Suppressor macrophage treated with lipopolysaccharide for 1 hour (primary cell): ENCODE results near the gene C16orf54.
"Not testable (repeated sequence)": the region's sequence is repeated elsewhere in the genome, so short reads cannot be mapped to it uniquely, and the experiment has no call there.

Experiments
- DNase-seq, 3 donors: peaks; one replicate each; pipeline ENCODE4 v3.0.0-alpha.2; 2020 to 2022

Gene C16orf54, protein sequence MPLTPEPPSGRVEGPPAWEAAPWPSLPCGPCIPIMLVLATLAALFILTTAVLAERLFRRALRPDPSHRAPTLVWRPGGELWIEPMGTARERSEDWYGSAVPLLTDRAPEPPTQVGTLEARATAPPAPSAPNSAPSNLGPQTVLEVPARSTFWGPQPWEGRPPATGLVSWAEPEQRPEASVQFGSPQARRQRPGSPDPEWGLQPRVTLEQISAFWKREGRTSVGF

DNA sequence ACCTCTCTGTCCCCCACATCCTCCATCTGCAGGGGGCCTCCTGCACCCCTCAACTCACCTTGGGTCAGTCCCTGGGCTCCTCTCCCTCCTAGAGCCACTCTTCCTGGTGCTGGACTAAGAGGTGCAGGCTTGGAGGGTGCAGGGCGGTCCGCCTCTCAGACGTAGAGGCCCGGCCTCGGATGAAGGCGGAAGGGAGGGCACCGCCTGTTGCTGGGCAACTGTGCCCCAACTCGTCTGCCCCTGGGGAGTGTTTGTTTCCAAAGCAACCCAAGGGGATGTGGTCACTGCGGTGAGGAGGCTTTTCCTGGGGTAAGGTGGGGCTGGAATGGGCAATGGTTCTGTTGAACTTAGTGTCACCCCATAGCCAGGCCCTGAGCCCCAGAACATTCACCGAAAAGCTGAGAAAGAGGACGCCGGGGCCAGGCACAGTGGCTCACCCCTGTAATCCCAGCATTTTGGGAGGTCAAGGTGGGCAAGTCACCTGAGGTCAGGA is at the start of gene C16orf54:
Gene C16orf54 (minus strand): TSS at position 138 of the 493 bp plus-strand sequence. CDS start 1,039 bp downstream, outside the sequence.
- DNase-seq, result peak; percentile 75 to 84 (median 80)

DNA sequence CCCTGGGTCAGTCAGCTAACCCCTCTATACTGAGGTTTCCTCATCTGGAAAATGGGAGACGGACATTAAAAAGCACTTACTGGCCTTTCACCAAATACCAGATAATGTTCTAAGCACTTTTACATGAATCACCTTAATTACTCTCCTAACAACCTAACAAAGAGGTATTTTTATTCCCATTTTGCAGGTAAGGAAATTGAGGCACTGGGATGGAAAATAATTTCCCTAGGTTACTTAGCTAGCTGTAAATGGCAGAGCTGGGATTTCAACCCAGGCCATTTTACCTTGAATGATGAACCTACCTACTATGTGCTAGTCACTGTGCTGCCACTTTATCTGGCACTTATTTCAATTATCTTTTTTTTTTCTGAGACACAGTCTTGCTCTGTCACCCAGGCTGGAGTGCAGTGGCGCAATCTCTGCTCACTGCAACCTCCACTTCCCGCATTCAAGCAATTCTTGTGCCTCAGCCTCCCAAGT is 48.5 kb upstream of the C16orf54 start:
- DNase-seq, result no peak

DNA sequence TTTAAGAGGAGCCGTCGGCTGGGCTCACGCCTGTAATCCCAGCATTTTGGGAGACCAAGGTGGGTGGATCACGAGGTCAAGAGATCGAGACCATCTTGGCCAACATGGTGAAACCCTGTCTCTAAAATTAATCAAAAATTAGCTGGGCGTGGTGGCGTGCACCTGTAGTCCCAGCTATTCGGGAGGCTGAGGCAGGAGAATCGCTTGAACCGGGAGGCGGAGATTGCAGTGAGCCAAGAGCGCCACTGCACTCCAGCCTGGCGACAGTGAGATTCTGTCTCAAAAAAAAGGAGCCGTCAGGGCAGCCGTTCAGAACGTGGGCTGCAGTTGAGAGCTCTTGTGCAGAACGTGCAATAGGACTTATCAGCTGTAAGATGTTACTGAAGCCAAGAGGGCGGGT is 47.4 kb upstream of the C16orf54 start:
- DNase-seq, result not testable (repeated sequence)

DNA sequence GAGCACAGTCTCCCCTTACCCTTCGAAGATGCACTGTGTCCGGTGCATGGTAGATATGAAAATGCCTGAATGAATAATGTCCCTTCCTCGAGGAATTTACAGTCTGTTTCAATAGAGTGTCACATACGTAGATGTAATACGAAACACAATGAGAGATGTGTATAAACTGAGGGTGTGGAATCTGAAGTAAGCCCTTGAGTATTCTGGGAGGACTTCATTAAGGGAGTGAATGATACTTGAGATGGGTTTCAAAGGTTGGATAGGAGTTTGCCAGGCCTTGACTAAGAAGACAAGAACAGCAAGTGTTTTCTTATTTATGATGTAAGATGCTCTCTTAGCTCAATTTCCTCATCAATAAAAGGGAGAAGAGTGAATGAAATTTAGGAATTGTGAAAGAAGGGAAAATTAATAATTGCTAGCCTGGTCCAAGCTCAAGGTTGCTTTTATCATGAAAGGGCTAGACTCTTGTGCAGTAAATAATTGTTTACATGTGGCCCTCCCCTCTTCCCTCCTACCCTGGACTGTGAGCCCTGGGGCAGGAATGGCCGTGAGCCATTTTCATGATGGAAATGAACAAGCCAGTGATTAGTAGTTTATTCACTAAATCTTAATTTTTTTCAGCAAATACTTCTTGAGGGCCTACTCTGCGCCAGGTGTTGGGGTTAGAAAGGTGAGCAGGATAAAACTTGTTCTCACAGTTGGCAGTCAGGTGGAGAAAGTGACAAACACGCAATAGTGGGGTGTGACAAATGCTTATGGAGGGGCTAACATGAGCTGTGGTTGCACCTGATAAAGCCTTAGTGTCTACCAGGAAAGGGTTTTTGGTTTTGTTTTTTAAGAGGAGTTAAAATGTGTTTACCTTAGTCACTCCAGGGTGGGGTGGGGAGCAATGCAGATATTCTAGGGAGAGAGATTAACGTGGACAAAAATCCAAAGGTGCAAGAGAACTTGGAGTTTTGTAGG is 46.3 kb upstream of the C16orf54 start:
- DNase-seq, result no peak

DNA sequence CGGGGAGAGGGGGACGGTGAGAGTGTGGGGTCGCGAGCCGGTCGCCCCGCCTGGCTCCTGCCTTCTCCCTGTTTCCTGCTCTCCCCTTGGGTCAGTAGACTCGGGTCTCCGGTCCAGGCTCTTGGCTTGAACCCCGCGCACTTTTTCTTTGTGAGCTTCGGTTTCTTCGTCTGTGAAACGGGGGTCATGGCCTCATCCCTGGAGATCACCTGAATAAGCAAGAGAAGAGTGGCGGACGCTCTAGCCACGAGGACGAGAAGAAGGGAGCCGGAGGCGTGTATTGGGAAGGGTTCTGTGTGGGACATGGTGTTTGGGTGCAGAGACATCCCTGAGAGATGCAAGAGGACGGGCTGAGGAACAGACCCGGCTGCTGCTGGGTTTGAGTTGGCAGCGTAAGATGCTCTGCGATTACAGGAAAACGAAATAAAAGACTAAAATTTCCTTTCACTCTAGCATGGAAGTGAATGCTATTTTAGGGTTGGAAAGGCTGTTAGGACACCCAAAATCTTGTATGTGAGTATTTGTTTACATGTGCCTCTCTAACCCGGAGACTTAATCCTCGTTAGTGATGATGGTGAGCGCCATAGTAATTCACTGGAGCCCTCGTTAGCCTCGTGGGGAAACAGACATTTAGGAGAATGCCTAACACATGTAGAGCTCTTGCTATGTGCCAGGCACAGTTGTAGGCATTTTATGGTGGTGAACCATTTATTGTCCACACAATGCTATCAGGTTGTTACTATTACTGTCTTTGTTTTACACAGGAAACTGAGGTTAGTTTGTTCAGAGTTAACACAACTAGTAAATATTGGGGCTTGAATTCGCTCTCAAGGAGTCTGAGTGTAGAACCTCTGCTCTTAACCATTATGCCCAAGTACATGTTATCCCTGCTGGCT is 45.4 kb upstream of the C16orf54 start:
- no peak for DNase-seq

DNA sequence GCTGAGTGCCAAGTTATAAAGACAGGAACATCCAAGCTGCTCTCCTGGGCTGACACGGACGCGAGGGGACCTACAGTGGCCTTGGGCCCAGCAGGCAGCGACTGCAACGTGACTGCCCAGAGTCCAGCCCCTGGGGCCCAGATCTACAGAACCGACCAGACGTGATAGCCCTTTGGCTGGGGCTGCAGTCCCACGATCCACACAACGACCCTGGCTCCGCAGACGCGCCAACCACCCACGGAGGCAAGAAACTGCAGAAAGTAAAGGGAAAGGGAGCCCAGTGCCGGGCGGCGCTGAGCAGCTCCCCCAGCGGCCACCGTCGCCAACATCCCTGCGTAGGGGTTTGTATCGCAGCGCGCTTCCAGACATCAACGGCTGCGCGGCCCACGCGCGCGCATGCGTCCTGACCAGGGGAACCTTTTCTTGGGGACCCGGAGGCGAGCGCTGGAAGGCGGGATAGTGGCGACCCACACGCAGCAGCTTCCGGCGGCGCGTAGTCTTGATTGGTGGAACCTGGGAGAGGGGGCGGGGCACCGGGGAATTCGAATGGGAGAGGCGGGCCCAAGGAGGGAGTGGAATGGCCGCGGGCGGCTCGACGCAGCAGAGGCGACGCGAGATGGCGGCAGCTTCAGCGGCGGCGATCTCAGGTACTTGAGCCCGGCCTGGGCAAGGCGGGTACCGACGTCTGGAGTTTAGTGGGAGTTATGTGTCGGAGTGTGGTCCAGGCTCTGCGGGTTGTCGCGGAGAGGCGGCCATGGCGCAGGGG is 44.6 kb upstream of the C16orf54 start, which contains the start of gene KIF22:
Gene KIF22 (plus strand): TSS at position 569 of the 766 bp plus-strand sequence. CDS start 9 bp downstream, at position 578.
- peak; percentile 100 for DNase-seq

DNA sequence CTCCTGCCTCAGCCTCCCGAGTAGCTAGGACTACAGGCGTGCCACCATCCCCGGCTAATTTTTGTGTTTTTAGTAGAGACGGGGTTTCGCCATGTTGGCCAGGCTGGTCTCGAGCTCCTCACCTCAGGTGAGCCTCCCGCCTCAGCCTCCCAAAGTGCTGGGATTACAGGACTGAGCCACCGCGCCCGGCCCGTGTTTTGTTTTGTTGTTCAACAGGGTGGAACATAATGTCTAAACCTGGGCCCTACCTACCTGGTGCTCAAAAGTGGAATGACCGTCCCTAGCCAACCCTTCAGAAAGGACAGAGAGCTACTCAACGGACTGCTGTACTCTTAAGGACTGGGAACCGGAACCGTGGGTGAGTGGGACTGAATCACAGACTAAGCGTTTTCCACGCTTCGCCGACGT is 44.0 kb upstream of the C16orf54 start:
- peak in 1 of 3 donors; percentile 17 for DNase-seq

DNA sequence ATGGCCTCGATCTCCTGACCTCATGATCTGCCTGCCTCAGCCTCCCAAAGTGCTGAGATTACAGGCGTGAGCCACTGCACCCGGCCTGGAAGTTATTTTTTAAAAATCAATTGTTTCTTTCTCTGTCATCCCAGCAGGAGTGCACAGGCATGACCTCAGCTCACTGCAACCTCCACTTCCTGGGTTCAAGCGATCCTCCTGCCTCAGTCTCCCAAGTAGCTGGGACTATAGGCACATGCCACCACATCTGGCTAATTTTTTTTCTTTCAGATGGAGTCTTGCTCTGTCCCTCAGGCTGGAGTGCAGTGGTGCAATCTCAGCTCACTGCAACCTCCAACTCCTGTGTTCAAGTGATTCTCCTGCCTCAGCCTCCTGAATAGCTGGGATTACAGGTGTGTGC is 41.4 kb upstream of the C16orf54 start:
- not testable (repeated sequence) for DNase-seq

DNA sequence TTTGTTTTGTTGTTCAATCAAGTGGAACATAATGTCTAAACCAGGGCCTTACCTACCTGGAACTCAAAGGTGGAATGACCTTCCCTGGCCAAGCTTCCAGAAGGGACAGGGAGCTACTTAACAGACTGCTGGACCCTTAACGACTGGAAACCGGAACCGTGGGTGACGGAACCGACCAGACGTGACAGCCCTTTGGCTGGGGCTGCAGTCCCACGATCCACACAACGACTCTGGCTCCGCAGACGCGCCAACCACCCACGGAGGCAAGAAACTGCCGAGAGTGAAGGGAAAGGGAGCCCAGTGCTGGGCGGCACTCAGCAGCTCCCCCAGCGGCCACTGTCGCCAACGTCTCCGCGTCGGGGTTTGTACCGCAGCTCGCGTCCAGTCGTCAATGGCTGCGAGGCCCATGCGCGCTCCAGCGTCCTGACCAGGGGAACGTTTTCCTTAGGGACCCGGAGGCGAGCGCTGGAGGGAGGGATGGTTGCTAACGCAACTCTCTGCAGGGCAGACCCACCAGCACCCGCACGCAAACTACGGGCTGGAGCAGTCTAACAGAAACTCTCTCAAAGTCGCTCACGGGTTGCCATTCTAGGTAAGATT is 39.2 kb upstream of the C16orf54 start:
- peak; percentile 76 to 88 (median 82) for DNase-seq

DNA sequence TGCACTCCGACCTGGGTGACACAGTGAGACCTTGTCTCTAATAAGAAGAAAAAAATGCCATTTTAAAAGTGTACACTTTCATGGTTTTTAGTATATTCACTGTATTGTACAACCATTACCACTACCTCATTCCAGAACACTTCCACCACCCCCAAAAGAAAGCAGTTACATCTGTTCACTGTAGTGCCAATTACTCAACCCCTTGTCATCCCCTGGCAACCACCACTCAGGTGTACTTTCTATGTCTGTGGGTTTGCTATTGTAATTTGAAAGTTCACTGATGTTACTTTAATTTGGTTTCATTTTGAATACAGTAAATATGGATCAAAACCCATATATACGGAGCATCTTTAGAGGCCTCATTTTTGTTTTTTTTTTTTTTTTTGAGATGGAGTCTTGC is 38.4 kb upstream of the C16orf54 start:
- DNase-seq, result no peak

DNA sequence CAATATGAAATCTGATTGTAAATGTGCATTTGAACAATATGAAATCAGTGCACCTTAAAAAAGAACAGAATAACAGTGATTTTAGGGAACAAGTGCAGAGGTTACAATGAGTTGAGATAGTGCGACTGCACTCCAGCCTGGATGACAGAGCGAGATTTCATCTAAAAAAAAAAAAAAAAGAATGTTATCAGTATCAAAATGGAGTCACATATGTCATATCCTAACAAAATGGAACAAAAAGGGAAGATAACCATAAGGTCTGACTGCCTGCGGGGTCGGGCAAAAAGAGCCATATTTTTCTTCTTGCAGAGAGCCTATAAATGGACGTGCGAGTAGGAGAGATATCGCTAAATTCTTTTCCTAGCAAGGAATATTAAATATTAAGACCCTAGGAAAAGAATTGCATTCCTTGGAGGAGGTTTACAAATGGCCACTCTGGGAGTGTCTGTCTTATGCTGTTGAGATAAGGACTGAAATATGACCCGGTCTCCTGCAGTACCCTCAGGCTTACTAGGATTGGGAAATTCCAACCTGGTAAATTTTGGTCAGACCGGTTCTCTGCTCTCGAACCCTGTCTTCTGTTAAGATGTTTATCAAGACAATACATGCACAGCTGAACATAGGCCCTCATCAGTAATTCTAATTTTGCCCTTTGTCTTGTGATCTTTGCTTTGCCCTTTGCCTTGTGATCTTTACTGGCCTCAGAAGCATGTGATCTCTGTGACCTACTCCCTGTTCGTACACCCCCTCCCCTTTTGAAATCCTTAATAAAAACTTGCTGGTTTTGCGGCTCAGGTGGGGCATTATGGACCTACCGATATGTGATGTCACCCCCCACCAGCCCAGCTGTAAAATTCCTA is 37.5 kb upstream of the C16orf54 start:
- DNase-seq, result not testable (repeated sequence)

DNA sequence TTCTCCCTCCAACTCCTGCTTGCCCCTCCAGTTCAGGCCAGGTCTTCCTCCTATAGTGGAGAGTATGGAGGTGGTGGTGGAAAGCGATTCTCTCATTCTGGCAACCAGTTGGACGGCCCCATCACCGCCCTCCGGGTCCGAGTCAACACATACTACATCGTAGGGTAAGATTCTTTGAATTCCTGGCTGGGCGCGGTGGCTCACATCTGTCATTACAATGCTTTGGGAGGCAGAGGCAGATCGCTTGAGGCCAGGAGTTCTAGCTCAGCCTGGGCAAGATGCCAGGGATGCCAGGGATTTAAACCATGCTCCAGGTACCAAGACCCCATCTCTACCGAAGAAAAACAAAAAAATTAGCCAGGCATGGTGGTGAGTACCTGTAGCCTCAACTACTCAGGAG is 33.7 kb upstream of the C16orf54 start:
- DNase-seq, result no peak

DNA sequence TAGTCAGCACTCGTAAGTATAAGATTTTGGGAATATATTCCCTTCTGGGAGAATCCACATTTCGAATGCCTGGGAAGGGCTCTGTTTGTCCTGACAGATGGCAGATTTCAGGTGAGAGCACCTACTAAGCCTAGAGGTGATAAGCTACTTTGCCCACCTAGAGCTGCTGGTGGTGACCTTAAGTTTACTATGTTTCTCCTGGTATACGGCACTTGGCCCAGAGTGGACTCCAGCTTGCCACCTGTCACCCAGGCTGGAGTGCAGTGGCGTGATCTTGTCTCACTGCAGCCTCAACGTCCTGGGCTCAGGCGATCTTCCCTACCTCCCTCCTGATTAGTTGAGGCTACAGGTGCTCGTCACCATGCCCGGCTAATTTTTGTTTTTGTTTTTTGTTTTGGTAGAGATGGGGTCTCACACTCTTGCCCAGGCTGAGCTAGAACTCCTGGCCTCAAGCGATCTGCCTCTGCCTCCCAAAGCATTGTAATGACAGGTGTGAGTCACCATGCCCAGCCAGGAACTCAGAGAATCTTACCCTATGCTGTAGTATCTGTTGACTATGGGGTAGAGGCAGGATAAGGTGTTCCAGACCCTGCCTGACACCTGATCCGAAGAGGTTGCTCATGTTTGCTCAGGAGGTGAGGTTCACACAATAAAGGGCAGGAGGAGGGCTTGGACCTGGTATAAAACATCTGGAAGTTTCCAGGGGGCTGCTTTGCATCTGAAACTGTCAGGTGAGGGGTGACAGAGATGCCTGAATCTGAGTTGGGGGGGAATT is 32.0 kb upstream of the C16orf54 start, which contains the start of gene ZG16:
Gene ZG16 (plus strand): TSS at position 681 of the 775 bp plus-strand sequence. CDS start 1,011 bp downstream, outside the sequence.
- DNase-seq, result no peak

DNA sequence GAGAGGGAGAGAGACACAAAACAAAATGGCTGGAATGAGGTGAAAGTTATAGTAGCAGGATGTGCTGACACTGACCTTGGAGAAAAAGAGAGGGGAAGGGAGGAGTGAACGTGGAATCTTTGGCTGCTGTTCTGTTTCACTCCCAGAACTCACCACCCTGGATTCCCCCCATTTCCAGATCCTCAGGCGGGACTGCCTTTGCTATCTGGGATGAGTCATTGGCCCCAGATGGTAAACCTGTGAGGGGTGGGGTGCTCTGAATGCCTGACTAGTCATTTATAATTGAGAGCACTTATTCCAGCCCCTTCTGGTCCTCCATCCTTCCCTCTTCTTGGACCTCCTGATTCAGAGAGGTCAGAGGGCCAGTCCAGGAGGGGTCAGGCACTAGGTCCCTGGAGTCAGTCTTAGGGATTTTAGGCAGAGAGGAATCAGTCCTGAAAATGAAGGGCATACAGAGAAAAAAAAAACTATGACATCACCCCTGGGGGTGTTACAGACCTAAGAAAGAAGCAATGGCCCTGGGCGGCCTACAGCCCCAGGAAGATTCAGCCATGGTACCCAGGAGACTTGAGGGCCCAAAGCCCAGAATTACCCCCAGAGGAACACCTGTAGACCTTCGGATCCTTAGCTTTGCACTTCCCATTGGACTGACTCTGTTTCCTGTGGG is 30.1 kb upstream of the C16orf54 start:
- DNase-seq, result no peak

DNA sequence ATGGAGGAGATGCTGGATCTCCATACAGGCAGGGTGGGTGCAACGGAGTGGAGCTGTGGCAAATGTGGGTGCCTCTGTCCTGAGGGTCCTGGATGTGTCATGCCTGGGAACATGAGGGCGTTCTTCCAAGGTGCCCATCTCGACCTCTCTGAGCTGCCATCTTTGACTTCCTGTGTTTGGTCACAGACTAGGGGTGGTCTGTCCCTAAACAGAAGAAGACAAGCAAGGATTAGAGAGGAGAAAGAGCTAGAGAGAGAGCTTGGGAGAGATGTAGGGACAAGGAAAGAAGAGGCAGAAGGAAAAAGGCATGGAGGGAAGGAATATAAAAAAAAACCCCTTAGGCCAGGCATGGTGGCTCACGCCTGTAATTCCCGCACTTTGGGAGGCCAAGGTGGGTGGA is 28.9 kb upstream of the C16orf54 start:
- DNase-seq, result no peak

DNA sequence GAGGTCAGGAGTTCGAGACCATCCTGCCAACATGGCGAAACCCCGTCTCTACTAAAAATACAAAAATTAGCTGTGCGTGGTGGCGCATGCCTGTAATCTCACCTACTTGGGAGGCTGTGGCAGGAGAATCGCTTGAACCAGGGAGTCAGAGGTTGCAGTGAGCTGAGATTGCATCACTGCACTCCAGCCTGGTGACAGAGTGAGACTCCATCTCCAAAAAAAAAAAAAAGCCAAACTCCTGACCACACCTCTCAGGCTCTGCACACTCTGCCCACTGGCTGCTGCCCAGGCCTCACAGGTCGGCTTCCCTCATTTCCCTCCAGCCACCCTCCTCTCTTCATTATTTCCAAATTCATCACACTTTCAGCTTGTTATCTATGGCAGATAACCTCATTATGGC is 26.5 kb upstream of the C16orf54 start:
- not testable (repeated sequence) for DNase-seq

DNA sequence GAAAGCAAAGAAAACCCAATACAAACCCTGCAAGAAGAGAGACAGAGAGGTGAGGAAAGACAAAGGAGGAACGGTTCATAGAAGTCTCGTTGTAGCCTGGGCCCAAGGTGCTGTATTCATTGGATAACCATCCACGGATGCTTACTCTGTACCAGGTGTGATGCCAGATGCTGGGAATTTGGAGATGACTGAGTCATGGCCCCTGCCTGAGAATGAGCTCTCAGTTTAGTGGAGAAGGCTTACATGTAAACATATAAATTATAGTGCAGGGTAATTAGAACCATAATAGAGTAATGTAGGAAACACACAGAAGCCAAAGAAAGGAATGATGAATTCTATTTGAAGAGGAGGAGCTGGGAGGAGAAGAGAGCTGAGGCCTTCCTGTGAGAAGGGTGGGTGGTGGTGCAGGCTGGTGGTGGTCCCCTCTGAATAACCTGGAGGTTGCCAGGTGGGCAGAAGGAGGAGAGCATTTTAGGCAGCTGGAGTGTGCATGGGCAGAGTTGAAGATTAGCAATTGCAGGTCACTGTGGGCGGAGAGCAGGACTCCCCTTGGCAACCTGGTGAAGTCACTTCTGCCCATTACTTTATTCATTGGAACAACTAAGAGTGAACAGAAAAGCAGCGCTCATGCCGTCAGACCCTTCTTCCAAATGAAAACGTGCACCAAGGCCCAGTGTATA is 24.6 kb upstream of the C16orf54 start:
- DNase-seq, result peak in 2 of 3 donors; percentile 19 to 35

DNA sequence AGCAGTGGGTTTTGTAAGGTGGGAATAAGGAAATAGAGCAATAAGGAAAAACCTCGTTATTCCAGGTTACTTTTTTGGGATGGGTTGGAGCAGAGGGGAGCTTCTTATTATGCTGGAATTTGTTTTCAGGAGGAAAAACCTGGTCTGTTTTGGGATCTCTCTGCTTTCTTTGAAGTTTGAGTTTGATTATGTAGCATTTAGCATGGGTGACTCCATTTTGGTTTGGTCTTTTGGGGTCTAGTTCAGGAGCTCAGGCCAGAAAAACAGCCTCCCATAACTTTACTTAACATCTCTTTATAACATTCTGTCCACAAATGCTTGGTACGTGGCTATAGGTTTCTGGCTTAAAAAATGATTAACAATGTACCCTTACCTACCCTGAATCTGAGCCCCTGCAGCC is 23.7 kb upstream of the C16orf54 start:
- no peak for DNase-seq
